ENCODE data around the gene PLEKHH2. TPM values are rescaled to one million over a fixed set of nuclear protein-coding genes. Genes with fewer than 3 reads are reported as not detected.

PLEKHH2 gene
- total and polyA plus RNA-seq, 2 experiments from 2014 or later, result 3.3 to 5.1 TPM

GRCh38 chr2:43812006-43812405 lies 174.9 kb downstream of the PLEKHH2 start:
- no peaks in the 10 kb centered on the region for H3K27me3 ChIP-seq
- peaks cover 8% of the 10 kb centered on the region for H3K4me1 ChIP-seq (ENCODE audit: insufficient read depth)
- no peak overlapping the region for H3K4me2 ChIP-seq
- no peaks in the 10 kb centered on the region for H3K9me3 ChIP-seq (ENCODE audit: low read depth)
- no peaks in the 10 kb centered on the region for H3K36me3 ChIP-seq (replicated peaks; ENCODE audit: insufficient read depth, low read depth)
- TF ChIP-seq, protein P1, sequence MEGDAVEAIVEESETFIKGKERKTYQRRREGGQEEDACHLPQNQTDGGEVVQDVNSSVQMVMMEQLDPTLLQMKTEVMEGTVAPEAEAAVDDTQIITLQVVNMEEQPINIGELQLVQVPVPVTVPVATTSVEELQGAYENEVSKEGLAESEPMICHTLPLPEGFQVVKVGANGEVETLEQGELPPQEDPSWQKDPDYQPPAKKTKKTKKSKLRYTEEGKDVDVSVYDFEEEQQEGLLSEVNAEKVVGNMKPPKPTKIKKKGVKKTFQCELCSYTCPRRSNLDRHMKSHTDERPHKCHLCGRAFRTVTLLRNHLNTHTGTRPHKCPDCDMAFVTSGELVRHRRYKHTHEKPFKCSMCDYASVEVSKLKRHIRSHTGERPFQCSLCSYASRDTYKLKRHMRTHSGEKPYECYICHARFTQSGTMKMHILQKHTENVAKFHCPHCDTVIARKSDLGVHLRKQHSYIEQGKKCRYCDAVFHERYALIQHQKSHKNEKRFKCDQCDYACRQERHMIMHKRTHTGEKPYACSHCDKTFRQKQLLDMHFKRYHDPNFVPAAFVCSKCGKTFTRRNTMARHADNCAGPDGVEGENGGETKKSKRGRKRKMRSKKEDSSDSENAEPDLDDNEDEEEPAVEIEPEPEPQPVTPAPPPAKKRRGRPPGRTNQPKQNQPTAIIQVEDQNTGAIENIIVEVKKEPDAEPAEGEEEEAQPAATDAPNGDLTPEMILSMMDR (IDR thresholded peaks at IDR 0.05; ENCODE audit: poor library complexity), result no peak
- no peak for TF ChIP-seq EZH2phosphoT487 (IDR thresholded peaks at IDR 0.05; ENCODE audit: low read depth, severe bottlenecking, unreplicated experiment)
- no peak for TF ChIP-seq EZH2 (IDR thresholded peaks at IDR 0.05; ENCODE audit: borderline replicate concordance)
- 94% methylated on average over 2 of the region's 2 CpGs for WGBS (ENCODE audit: low lambda C conversion rate, missing lambda C conversion rate)
- H3K9me2 ChIP-seq (replicated peaks; ENCODE audit: insufficient read depth), result no peaks in the 10 kb centered on the region
- H2AFZ ChIP-seq, result no peak overlapping the region
- H3K4me3 ChIP-seq, result no peak overlapping the region
- no peak for DNase-seq (ENCODE audit: low spot score)
- no peaks in the 10 kb centered on the region for H3K79me2 ChIP-seq
- no peaks in the 10 kb centered on the region for H4K20me1 ChIP-seq (ENCODE audit: insufficient read depth, poor library complexity, severe bottlenecking)
- H3K27ac ChIP-seq, result no peak overlapping the region

DNA sequence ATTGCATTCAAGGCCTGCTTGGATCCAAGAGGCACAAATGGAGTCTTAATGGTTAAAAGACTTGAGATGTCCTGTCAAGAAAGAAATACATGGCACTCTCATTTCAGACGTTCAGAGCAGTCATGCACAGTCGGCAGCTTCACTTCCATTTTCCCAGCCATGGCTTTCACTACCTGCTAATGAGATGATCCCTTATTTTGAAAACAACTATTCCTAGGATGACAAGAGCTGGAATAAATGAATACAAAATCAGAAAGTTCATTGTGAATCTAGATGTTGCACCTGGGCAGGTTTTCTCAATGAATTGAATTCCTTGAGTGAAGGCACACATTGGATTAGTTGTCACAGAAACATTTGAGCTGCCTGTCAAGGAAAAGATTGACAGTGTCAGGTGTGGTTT lies 175.9 kb downstream of the PLEKHH2 start:
- H3K4me1 ChIP-seq (ENCODE audit: insufficient read depth), result peaks cover 3% of the 10 kb centered on the region
- no peak overlapping the region for H3K27ac ChIP-seq
- no peaks in the 10 kb centered on the region for H3K27me3 ChIP-seq
- no peak overlapping the region for H3K4me3 ChIP-seq
- H3K36me3 ChIP-seq (replicated peaks; ENCODE audit: insufficient read depth, low read depth), result no peaks in the 10 kb centered on the region
- 67% methylated on average over 2 of the region's 2 CpGs for WGBS (ENCODE audit: low lambda C conversion rate, missing lambda C conversion rate)
- TF ChIP-seq, protein P1 (IDR thresholded peaks at IDR 0.05; ENCODE audit: poor library complexity), result no peak
- TF ChIP-seq EZH2 (IDR thresholded peaks at IDR 0.05; ENCODE audit: borderline replicate concordance) (no peak), EZH2phosphoT487 (IDR thresholded peaks at IDR 0.05; ENCODE audit: low read depth, severe bottlenecking, unreplicated experiment) (no peak)
- no peaks in the 10 kb centered on the region for H3K79me2 ChIP-seq
- no peak for DNase-seq (ENCODE audit: low spot score)
- no peaks in the 10 kb centered on the region for H3K9me2 ChIP-seq (replicated peaks; ENCODE audit: insufficient read depth)
- H4K20me1 ChIP-seq (ENCODE audit: insufficient read depth, poor library complexity, severe bottlenecking), result no peaks in the 10 kb centered on the region
- H3K4me2 ChIP-seq, result no peak overlapping the region
- no peak overlapping the region for H2AFZ ChIP-seq
- no peaks in the 10 kb centered on the region for H3K9me3 ChIP-seq (ENCODE audit: low read depth)

DNA sequence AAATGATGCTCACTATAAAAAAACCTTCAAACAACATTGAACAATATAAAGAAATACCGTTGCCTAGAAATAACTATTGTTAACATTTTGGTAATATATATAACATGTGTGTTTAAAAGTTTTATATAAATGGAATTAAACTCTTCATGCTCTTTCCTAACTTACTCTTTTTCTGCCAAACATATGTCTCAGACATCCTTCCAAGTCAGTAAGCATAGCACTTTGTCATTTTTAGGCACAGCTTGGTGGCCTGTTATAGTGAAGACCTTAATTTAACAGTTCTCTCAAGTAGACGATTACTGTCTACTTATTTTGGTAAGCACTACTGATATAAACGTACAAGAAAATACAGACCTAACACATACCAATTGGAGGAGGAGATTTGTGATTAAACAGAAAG lies 177.7 kb downstream of the PLEKHH2 start:
- H2AFZ ChIP-seq, result no peak overlapping the region
- H3K79me2 ChIP-seq, result no peaks in the 10 kb centered on the region
- no peaks in the 10 kb centered on the region for H3K36me3 ChIP-seq (replicated peaks; ENCODE audit: insufficient read depth, low read depth)
- no peak for TF ChIP-seq EZH2phosphoT487 (IDR thresholded peaks at IDR 0.05; ENCODE audit: low read depth, severe bottlenecking, unreplicated experiment)
- TF ChIP-seq, protein P1 (IDR thresholded peaks at IDR 0.05; ENCODE audit: poor library complexity), result no peak
- no peak for TF ChIP-seq EZH2 (IDR thresholded peaks at IDR 0.05; ENCODE audit: borderline replicate concordance)
- no peaks in the 10 kb centered on the region for H4K20me1 ChIP-seq (ENCODE audit: insufficient read depth, poor library complexity, severe bottlenecking)
- no peaks in the 10 kb centered on the region for H3K9me3 ChIP-seq (ENCODE audit: low read depth)
- H3K27me3 ChIP-seq, result no peaks in the 10 kb centered on the region
- no peak overlapping the region for H3K27ac ChIP-seq
- H3K4me1 ChIP-seq (ENCODE audit: insufficient read depth), result no peaks in the 10 kb centered on the region
- no peak for DNase-seq (ENCODE audit: low spot score)
- 94% methylated on average over 3 of the region's 3 CpGs for WGBS (ENCODE audit: low lambda C conversion rate, missing lambda C conversion rate)
- H3K4me3 ChIP-seq, result no peak overlapping the region
- H3K4me2 ChIP-seq, result no peak overlapping the region
- H3K9me2 ChIP-seq (replicated peaks; ENCODE audit: insufficient read depth), result no peaks in the 10 kb centered on the region

Small RNA genes within 50 kb of the gene (small RNA-seq; reads per million reads assigned to genes)
- not detected for gene RF00019
- not detected for gene RN7SKP66

Other genes with a start within 250 kb of the PLEKHH2 start
- 18.8 and 19.8 TPM in 2 replicates for gene THADA, start 41.2 kb upstream of the PLEKHH2 start, total RNA-seq
- 10.8 and 14.4 TPM in 2 replicates for gene THADA, start 41.2 kb upstream of the PLEKHH2 start, polyA plus RNA-seq
- gene C1GALT1C1L, start 39.2 kb downstream of the PLEKHH2 start, total RNA-seq, result 0.30 TPM in 1 of 2 replicates, not detected in the other
- gene C1GALT1C1L, start 39.2 kb downstream of the PLEKHH2 start, polyA plus RNA-seq, result not detected in 2 replicates
- 31.5 and 40.4 TPM in 2 replicates for gene DYNC2LI1, start 136.8 kb downstream of the PLEKHH2 start, total RNA-seq
- 22.7 and 27.2 TPM in 2 replicates for gene DYNC2LI1, start 136.8 kb downstream of the PLEKHH2 start, polyA plus RNA-seq
- gene ABCG5, start 201.6 kb downstream of the PLEKHH2 start, total RNA-seq, result 3.8 and 5.4 TPM in 2 replicates
- gene ABCG5, start 201.6 kb downstream of the PLEKHH2 start, polyA plus RNA-seq, result 1.8 and 5.4 TPM in 2 replicates
- 4.5 and 4.7 TPM in 2 replicates for gene ABCG8, start 201.7 kb downstream of the PLEKHH2 start, total RNA-seq
- gene ABCG8, start 201.7 kb downstream of the PLEKHH2 start, polyA plus RNA-seq, result 1.8 and 6.5 TPM in 2 replicates

Measured in hepatocyte (in vitro differentiated cells).